IPS DF 4.7 (cell line): ENCODE results near the gene VPS41.

Source experiments
- DNase-seq: peaks from one replicate; pipeline ENCODE4 v3.0.0-alpha.2; 2013; ENCODE audit warnings: low spot score; ENCODE audit errors: extremely low read depth

Gene VPS41

GRCh38 chr7:38674513-38674912 is 234.5 kb downstream of the VPS41 start:
- no peak for DNase-seq

GRCh38 chr7:38673795-38674194 is 235.2 kb downstream of the VPS41 start:
- DNase-seq: no peak
